Dermis microvascular lymphatic vessel endothelial cell (primary cell): ENCODE results near the gene GPR146. TPM values are rescaled to one million over a fixed set of nuclear protein-coding genes. Genes with fewer than 3 reads are reported as not detected.

Experiments used
- DNase-seq, 2 donors: peaks; one replicate each; pipeline versions ENCODE4 v3.0.0 to v3.0.0-alpha.2; 2010; ENCODE audit warnings: low read depth in 2 of 2
- total RNA-seq: library from RNA; depleted of rRNA; stranded (reverse); fragments of >200 nt; gene quantifications from 2 replicates; pipeline ENCODE4 v1.2.1, GENCODE V29; 2014

Gene GPR146
- total RNA-seq, 1 donor from 2014 or later, result 25.5 TPM

- no peak for DNase-seq
These were observed 32.1 kb downstream of the GPR146 start for GRCh38 chr7:1076184-1077072.

GRCh38 chr7:1078519-1078918 is 34.2 kb downstream of the GPR146 start:
- DNase-seq, result no peak

- no peak for DNase-seq
These were observed 34.6 kb downstream of the GPR146 start for GRCh38 chr7:1078985-1079384.

DNA sequence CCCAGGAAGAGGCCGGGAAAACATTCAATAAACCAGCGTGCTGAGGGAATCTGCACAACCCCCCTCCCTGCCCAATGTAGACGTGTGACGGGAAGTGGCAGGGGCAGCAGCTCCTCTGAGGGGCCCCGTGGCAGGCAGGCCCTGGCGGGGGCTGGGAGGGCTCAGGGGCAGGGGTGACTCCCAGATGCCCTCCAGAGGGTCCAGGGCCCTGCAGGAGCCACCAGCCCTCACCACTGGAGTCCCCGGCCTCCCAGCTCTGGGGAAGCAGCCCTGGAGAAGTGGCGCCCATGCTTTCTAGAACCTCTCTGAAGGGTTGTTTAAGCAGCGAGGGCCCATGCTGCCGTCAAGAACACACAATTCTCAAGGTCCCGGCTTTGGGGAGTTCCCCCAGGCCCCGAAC is 35.2 kb downstream of the GPR146 start:
- DNase-seq, result no peak

DNA sequence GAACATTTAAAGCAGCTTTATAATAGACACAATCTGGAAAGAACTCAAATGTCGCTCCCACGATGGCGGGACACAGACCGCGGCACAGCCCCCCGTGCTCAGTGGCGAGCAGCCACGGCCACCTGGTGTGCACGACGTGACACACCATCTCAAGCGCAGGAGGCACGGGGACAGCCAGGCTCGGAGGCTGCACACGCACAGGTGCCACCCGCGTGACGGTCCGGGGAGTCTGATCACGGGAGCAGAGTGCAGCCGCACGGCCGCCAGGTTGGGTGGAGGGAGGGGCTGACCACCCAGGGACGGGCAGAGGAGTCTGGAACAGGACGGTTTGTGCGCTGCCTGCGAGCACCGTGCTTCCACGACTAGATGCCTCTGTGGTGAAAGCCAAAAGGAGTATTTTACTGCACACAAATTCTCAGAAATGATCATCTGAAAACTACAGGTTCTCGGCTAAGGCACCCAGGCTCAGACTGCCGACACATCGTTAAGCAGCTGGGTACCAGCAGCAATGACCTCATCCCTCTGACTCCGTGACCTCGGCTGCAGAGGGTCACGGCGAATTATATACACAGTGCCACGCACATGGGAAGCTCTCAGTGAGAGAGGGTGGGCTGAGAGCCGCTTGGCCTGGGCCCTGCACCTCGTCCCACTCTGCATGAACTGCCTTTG is 36.0 kb downstream of the GPR146 start:
- DNase-seq, result no peak

- no peak for DNase-seq
These were observed 36.5 kb downstream of the GPR146 start for GRCh38 chr7:1080921-1081255.

- DNase-seq, result no peak
These were observed 37.0 kb downstream of the GPR146 start for GRCh38 chr7:1081336-1081735.

DNA sequence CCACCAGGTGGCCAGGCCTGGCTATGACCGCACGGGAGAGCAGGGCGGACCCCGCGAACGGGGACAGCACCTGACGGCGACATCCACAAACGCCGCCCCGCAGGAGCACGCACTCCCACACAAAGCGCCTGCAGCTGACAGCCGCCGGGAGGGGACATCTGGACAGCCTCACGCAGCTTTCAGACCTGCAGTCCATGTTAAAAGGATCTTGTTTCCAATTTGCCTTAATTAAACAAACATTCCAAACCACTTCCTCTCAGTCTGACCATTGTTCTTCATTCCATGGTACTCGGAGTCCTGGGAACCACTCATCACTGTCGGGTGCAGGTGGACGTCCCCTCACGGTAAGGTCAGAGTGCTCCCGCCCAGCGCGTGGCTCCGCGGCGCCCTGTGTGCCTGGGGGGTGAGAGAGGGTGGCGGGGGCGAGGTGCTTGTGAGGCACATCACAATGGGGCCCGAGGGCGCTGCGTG is 37.6 kb downstream of the GPR146 start:
- peak in 1 of 2 donors; percentile 41 for DNase-seq

- peak in 1 of 2 donors; percentile 46 for DNase-seq
These were observed 39.6 kb downstream of the GPR146 start for GRCh38 chr7:1083729-1084657.

DNA sequence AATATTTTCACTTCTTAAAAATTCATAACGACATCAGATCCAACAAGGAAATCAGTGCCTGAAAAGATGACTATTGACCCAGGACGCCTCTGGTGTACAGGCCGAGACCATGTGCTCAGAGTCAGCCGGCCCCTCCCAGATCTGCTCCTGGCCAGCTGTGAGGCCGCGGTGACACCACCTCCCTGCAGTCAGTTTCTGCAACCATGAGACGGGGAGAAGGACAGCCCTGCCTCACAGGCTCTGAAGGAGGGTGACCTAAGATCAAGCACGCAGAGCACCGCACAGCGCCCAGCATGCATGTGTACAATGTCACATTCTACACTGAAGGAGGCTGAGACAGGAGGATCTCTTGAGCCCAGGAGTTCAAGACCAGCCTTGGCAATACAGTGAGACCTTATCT is 40.9 kb downstream of the GPR146 start:
- no peak for DNase-seq

- peak in 1 of 2 donors; percentile 23 for DNase-seq
These were observed 41.6 kb downstream of the GPR146 start for GRCh38 chr7:1085910-1086421.

DNA sequence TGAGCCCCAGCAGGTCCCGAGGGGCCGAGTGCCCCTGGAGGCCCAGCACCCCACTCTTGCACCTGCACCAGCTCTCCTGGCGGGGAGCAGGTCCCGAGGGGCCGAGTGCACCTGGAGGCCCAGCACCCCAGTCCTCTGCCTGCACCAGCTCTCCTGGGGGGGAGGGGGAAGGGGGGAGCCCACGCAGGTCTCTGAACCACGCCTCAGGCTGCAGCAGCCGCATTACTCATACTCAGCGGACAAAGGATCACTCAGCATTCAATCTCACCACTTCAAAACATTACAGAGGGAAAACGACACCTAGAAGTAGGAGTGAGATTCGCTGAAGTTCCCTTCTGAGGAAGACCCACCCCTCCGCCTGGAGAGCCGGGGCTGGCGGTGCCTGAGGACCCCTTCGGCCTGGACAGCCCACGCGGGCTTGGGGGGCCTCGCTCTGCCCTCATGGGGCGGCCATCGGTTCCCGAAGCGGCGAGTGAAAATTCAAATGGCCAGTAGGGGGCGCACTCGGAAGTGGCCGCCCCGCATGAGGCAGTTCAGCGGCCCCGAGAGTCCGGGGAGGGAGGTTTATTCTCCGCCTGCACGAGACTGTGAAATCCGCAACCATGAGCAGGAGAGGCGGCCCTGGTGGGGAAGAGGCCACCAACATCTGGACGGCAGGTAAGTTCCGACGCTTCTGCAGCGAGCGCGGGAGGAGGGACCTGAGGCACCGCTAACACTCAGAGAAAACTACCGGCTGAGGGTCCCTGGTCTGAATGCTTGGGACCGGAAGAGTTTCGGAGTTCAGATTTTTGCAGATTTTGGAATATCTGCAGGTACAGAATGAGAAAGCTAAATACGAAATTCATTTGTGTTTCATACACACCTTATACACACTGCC is 42.5 kb downstream of the GPR146 start:
- DNase-seq, result peak; percentile 36 to 64

DNA sequence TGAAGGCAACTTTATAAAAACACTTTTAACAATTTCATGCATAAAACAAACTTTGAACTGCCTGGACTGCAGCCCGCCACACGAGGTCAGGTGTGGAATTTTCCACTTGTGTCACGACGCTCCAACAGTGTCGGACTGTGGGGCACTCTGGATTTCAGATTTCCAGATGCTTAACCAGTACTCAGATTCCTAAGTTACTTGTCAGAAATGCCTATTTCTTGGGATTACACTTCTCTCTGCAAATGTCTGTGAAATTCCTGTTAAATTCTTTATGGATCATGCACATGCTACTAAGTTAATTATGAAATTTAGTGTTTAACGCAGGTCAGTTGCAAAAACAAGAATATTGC is 43.1 kb downstream of the GPR146 start:
- no peak for DNase-seq

- no peak for DNase-seq
These were observed 43.9 kb downstream of the GPR146 start, which contains the start of gene GPER1 for GRCh38 chr7:1087952-1088920. GPER1 (plus strand) TSS chr7:1088113; CDS start chr7:1091729, 3,616 bp downstream.

DNA sequence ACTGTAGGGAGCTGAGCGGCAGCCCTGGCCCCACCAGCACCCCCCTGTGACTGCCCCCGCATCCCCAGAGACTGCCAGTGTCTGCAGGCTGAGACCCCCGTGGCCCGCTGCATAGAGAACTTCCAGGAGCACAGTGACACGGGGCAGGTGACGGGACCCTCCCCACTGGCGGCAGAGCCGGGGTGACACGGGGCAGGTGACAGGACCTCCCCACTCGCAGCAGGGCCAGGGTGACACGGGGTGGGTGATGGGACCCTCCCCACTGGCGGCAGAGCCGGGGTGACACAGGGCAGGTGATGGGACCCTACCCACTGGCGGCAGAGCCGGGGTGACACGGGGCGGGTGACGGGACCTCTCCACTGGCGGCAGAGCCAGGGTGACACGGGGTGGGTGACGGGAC is 45.9 kb downstream of the GPR146 start:
- no peak for DNase-seq

DNA sequence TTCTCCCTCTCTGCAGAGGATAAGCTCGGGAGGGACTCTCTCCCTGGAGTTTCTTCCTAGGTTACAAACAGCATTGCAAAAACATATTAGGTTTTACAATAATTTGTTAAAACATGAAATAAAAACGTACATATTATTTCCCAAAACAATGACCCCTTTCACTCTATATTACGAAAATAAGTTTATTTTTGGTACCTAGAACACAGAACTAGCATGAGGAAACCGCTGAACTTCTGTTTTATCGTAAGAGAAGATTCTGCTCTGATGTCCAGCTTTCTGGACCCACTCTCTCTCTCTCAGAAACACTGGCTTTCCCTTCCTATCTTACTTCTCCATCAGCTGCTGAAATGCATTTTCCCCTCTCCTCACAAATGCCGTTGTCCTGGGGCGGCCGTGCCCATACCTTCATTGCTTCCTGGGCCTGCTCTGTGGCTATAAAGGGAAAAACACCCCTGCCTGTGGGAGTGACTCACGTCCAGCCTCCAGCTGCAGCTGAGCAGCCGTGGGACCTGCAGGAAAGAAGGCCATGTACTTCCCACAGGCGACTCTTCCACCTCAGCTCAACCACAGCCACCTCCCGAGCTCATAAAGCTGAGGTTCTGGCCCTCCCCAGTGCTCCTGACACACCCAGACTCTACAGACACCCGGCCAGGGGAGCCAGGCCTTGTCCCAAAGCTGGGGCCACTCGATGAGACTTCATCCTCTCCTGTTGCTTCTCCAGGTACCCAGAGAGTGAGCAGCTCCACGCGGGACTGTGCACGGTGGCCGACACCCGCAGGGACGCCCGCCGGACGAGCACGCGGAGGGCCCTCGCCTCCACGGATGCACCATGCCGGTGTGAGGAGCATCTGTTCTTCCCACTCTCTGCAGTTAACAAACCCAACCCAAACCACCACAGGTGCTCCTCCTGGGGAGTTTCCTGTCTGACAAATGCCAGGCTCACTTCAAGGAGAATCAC is 46.6 kb downstream of the GPR146 start:
- DNase-seq, result no peak

DNA sequence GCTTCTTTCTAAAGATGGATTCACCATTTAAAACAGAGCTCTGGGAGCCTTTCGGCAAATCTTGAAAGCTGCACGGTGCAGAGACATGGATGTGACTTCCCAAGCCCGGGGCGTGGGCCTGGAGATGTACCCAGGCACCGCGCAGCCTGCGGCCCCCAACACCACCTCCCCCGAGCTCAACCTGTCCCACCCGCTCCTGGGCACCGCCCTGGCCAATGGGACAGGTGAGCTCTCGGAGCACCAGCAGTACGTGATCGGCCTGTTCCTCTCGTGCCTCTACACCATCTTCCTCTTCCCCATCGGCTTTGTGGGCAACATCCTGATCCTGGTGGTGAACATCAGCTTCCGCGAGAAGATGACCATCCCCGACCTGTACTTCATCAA is 47.3 kb downstream of the GPR146 start:
- no peak for DNase-seq

- DNase-seq, result no peak
These were observed 47.9 kb downstream of the GPR146 start for GRCh38 chr7:1092161-1092632.
